Astrocyte of the spinal cord (primary cell): Measurements from ENCODE around the gene KAT5.
A peak's percentile ranks its signal among the peaks of the same experiment; 100 is the strongest.
"Not testable (repeated sequence)": the region's sequence is repeated elsewhere in the genome, so short reads cannot be mapped to it uniquely, and the experiment has no call there.

Experiments used
- DNase-seq: peaks from one replicate; pipeline ENCODE4 v3.0.0; 2011; ENCODE audit warnings: low read depth, low spot score
- H3K4me3 ChIP-seq: 2 replicates; pipeline ENCODE4 v1.5.1; 2011; ENCODE audit warnings: low read depth, mild to moderate bottlenecking, low read length, moderate library complexity
- in situ Hi-C: cut with HindIII; loops from 2 replicates; pipeline ENCODE4 v1.10.0; 2017; ENCODE audit warnings: low sequenced_read_pairs
- TF ChIP-seq, protein P1 (sequence below): IDR thresholded peaks from 2 replicates; pipeline ENCODE4 v1.5.1; 2012; ENCODE audit warnings: low read depth, mild to moderate bottlenecking, low read length, inconsistent platforms

Gene KAT5

DNA sequence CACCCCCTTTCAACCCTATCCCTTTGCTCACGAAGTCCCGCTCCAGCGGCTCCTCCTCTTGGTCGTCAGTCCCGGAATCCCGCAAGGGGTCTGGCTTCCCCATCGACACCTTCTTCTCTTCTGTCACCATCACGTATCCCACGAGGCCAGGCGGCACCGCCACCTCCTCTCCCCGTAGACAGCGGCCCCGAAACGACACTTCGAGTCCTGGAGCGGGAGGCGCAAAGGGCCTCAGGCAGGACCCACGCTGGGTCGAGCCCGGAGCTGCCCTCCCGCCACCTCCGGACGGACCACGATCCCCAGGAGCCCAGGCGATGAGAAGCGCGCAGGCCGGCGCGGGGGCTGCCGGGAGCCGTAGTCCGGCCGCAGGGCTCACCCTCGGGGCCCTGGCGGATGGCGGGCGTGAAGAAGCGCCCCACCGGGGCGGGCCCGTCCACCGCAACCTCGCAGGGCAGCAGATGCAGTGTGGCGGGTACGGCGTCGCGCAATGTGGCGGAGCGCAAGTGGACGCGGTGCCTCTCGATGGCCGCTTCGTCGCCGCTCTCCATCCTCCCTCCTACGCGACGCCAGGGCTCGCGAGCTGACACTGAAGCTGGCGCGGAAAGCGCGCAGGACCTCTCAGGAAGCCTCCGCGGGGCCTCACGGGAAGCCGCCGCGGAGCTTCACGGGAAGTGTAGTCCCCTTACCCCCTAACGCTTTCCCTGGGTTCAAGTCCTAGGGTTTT, 8.3 kb downstream of the KAT5 start, which contains the start of gene RNASEH2C:
TSS of gene RNASEH2C (minus strand) at position 588 of the 724 bp plus-strand sequence. CDS start at position 548, 40 bp downstream.
- TF ChIP-seq, protein P1, sequence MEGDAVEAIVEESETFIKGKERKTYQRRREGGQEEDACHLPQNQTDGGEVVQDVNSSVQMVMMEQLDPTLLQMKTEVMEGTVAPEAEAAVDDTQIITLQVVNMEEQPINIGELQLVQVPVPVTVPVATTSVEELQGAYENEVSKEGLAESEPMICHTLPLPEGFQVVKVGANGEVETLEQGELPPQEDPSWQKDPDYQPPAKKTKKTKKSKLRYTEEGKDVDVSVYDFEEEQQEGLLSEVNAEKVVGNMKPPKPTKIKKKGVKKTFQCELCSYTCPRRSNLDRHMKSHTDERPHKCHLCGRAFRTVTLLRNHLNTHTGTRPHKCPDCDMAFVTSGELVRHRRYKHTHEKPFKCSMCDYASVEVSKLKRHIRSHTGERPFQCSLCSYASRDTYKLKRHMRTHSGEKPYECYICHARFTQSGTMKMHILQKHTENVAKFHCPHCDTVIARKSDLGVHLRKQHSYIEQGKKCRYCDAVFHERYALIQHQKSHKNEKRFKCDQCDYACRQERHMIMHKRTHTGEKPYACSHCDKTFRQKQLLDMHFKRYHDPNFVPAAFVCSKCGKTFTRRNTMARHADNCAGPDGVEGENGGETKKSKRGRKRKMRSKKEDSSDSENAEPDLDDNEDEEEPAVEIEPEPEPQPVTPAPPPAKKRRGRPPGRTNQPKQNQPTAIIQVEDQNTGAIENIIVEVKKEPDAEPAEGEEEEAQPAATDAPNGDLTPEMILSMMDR: no peak
- H3K4me3 ChIP-seq: peak within 1 kb of the TSS; percentile 83
- in situ Hi-C loops: no loop called here
- peak; percentile 86 for DNase-seq

GRCh38 chr11:65722261-65722660, 10.2 kb downstream of the KAT5 start:
- no peak for DNase-seq
- H3K4me3 ChIP-seq: no peak overlapping the region
- in situ Hi-C loops: no loop called here
- TF ChIP-seq, protein P1: no peak

DNA sequence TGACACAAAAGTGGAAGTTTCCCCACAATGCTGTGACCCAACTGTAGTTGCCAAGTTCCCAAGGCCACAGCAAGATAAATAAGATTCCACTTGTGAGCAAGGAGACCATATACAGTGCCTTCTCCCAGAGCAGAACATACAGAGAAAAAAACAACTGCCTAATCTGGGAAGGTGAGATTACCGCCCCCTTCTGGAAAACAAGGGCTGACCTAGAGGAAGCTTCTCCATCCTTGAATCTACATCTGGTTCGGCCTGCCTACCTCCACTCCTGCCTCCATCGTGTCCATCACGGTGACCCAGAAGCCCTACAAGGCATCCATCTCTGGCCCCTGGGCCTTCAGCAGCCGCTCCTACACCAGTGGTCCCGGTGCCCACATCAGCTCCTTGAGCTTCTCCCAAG, 14.6 kb downstream of the KAT5 start:
- TF ChIP-seq, protein P1: no peak
- no peak overlapping the region for H3K4me3 ChIP-seq
- in situ Hi-C loops: no loop called here
- no peak for DNase-seq

- DNase-seq: no peak
- in situ Hi-C loops: no loop called here
- H3K4me3 ChIP-seq: no peak overlapping the region
- TF ChIP-seq, protein P1: no peak
Observed at GRCh38 chr11:65727865-65728264, 15.8 kb downstream of the KAT5 start.

GRCh38 chr11:65730461-65730860, 18.4 kb downstream of the KAT5 start:
- TF ChIP-seq, protein P1: no peak
- no peak overlapping the region for H3K4me3 ChIP-seq
- in situ Hi-C loops: no loop called here
- no peak for DNase-seq

DNA sequence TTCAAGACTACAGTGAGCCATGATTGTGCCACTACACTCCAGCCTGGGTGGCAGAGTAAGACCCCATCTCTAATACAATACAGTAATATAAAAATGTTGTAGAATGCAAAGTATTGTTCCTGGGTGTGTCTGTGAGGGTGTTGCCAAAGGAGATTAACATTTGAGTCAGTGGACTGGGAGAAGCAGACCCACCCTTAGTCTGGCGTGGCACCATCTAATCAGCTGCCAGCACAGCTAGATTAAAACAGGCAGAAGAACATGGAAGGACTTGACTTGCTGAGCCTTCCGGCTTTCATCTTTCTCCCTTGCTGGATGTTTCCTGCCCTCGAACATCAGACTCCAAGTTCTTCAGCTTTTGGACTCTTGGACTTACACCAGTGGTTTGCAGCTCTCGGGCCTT, 23.1 kb downstream of the KAT5 start:
- in situ Hi-C loops, H3K4me3 ChIP-seq, DNase-seq: not testable (repeated sequence)

DNA sequence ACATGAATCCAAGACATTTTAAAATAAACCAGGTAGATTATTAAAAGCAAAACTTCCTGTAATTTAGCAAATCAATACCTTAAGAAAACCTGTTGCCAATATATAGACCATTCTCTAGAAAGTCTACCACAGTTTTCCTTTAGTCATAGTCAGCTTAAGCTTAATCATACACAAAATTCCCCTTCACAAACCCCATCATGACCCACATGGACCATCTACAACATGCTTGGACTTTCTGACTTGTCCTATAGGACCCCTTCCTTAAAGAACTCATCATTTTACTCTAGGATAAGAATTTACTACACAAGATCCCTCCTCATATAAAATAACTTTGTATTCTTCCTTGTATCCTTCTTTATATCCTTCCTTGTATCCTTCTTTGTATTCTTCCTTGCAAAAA, 24.8 kb downstream of the KAT5 start:
- H3K4me3 ChIP-seq: no peak overlapping the region
- in situ Hi-C loops: no loop called here
- DNase-seq: no peak
- TF ChIP-seq, protein P1: no peak
